ENCODE data around the gene TJP3.

Gene TJP3

GRCh38 chr19:3670796-3671679, 37.1 kb upstream of the TJP3 start:
- DNase-seq = no peak

GRCh38 chr19:3671680-3672574, 36.3 kb upstream of the TJP3 start:
- DNase-seq = no peak

- DNase-seq = no peak
These were observed 35.6 kb upstream of the TJP3 start for GRCh38 chr19:3672575-3672948.

- DNase-seq = no peak
These were observed 35.2 kb upstream of the TJP3 start for GRCh38 chr19:3672993-3673392.

GRCh38 chr19:3673506-3674439, 34.4 kb upstream of the TJP3 start:
- DNase-seq = no peak

GRCh38 chr19:3674784-3675543, 33.2 kb upstream of the TJP3 start:
- DNase-seq = no peak

- DNase-seq = no peak
These were observed 30.0 kb upstream of the TJP3 start for GRCh38 chr19:3678188-3678587.

- no peak for DNase-seq
These were observed 29.0 kb upstream of the TJP3 start for GRCh38 chr19:3679138-3679537.

GRCh38 chr19:3679581-3679980, 28.6 kb upstream of the TJP3 start:
- no peak for DNase-seq

GRCh38 chr19:3680939-3681338, 27.2 kb upstream of the TJP3 start:
- DNase-seq = no peak

- DNase-seq = no peak
These were observed 25.9 kb upstream of the TJP3 start for GRCh38 chr19:3682286-3682685.

- DNase-seq = no peak
These were observed 25.3 kb upstream of the TJP3 start for GRCh38 chr19:3682741-3683404.

GRCh38 chr19:3683405-3684053, 24.7 kb upstream of the TJP3 start:
- no peak for DNase-seq

- no peak for DNase-seq
These were observed 23.9 kb upstream of the TJP3 start for GRCh38 chr19:3684054-3684816.

GRCh38 chr19:3684817-3685410, 23.3 kb upstream of the TJP3 start:
- no peak for DNase-seq

- DNase-seq = no peak
These were observed 20.8 kb upstream of the TJP3 start for GRCh38 chr19:3687393-3687773.

GRCh38 chr19:3687774-3688706, 20.1 kb upstream of the TJP3 start:
- DNase-seq = peak in 1 of 2 experiments; percentile 73
